Measurements from ENCODE around the gene TPK1.

The TPK1 gene

DNA sequence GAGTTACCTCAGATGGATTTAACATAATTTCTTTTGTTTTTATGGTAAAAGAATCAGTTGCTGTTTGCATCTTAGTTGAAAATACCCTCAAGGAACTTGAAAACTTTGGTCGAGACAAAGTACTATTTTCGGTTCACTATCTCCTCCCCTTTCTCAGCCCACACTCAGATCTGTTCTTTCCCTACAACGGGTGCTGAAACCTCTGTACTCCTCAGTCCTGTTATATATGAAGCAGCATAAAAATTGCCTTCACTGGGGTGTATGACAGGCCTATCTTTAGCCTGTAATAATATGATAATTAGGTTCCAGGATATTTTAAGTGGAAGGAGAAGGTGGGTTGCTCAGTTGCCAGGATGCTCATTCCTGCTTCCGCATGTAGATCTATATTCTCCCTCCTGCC is 327.2 kb downstream of the TPK1 start:
- Histone ChIP-seq H3K4me3 (no peak overlapping the region), H3K27ac (no peak overlapping the region)

DNA sequence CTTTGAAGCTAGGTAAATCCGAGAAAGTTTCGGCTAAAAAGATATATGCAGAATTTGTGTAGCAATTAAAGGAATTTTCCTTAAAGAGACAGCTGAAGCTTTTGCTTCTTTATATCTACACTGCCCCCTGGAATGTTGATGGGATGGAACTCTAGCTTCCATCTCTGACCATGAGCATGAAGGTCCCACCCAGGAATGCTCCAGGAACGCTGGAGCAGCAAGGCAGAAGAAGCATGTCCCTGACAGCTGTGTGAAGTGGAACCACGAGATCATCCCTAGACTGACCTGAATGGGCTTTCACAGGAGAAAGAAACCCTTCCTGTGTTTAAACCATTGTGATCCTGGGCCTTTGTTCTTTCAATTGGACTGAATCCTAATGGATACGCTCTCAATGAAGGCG is 332.6 kb downstream of the TPK1 start:
- Histone ChIP-seq H3K27ac (no peak overlapping the region), H3K4me3 (no peak overlapping the region)

DNA sequence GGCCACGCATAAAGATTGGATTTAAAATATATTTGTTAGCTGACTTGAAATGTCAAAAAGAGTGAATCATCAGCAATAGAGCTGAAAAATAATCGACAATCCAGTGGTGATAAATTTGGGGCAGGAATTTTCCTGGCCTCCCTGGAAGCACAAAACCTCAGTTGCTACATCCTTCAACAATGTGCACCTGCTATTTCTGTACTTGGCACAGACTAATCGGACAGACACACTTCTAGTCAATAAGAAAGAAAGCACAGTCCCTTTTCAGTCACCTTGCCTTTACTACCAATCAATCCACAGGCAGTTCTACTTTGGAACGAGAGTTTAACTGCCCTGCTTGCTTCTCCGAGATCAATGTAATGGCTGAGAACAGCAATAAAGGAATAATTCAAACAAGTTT is 335.6 kb downstream of the TPK1 start:
- Histone ChIP-seq H3K27ac (no peak overlapping the region), H3K4me3 (no peak overlapping the region)

DNA sequence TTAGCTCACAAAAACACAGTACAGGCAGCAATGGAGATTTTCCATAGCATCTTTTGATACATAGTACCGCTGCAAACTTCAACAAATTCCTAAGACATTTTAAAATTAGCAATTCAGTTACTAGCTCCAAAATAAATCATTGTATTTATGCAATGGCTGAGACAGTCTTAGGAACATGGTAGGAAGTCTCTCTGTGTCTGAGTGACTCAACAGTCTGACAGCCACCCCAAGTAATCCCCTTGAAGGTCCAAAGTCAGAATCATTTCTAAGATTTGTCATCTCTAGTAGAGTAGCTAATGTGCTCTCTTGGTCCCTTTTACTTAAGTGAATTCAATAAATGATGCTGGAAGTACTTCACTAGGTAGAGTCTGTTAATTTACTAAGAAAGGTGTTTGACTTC is 338.6 kb downstream of the TPK1 start:
- Histone ChIP-seq H3K4me3 (no peak overlapping the region), H3K27ac (no peak overlapping the region)

DNA sequence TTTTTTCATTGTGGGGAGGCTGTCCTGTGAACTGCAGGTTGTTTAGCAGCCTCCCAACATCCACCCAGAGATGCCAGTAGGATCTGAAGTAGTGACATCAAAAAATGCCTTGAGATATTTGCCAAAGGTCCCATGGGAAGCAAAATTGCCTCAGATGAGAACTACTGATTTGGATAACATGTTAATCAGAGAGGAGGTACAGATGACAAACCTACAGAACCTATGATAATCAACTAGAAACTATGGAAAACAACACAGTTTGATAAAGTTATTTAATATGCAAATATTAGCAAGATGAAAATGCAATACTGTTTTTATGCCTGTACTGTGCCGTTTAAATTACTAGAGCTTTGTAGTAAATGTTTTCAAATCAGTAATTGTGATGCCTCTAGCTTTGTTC is 341.5 kb downstream of the TPK1 start:
- H3K27ac ChIP-seq = no peak overlapping the region
- H3K4me3 ChIP-seq = no peak overlapping the region

DNA sequence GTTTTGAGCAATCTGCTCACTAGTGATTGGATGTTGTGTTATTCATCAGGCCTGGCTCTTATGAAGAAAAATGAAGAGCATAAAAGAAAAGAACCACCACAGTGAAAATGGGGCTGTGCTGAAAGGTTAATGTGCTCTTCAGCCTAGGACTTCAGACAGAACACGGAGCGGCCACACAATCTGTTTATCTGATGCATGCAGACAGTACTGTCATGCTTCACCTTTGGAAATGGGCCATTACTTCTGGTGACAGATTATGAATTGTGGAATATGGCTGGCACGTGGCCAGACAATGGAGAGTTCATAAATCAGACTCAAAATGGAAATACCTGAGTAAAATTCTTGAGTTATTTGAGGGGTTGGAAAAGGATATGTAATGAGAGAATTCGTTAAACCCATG is 346.3 kb downstream of the TPK1 start:
- Histone ChIP-seq H3K27ac (no peak overlapping the region), H3K4me3 (no peak overlapping the region)

DNA sequence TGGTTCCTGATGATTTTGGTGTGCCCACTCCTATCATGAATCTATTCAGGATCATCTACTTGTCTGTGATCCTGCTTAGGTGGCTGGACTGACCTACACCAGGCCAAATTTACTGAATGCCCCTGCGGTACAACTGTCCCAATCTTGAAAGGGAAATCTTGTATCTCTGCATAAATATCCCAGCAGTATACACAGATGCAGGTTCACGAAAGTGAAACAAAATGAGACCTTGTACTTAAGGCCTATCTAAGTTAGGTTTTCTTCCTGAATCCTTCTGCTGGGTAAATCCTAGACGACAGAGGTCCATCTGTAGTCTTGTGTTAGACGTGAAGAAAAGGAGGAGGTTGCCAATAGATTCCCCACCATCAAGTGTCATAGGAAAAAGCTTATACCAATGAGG is 346.9 kb downstream of the TPK1 start:
- no peak overlapping the region for H3K27ac ChIP-seq

DNA sequence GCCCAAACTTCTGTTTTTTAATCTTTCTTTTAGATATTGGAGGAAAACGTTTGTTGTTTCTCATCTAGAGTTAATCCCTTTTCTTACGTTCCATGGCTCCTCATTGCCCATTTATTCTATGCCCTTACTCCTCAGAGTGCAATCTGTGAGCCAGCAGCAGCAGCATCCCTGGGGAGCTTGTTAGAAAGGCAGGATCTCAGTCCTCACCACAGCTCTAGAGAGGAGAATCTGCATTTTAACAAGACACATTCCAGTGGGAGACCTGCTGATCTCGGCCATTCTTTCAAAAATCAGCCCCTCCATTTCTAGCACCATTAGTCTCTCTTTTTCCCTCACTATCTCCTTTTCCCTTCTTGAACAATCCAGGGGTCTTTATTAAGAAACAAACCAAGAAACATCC is 348.0 kb downstream of the TPK1 start:
- H3K4me3 ChIP-seq = no peak overlapping the region
- H3K27ac ChIP-seq = no peak overlapping the region

More for the DNA sequence above, 346.9 kb downstream of the TPK1 start:
- H3K4me3 ChIP-seq = no peak overlapping the region

DNA sequence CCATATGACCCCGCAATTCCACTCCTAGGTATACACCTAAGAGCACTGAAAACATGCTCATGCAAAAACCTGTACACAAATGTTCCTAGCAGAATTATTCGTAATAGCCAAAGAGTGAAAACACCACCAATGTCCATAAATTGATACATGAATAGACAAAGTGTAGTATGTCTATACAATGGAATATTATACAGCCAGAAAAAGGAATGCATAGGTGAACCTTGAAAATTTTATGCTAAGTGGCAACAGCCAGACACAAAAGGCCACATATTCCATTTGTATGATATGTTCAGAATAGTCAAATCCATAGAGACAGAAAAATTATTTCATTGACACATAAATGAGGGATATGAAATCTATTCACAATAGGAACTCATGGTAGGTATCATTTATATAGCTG is 351.4 kb downstream of the TPK1 start:
- no peak overlapping the region for H3K27ac ChIP-seq

DNA sequence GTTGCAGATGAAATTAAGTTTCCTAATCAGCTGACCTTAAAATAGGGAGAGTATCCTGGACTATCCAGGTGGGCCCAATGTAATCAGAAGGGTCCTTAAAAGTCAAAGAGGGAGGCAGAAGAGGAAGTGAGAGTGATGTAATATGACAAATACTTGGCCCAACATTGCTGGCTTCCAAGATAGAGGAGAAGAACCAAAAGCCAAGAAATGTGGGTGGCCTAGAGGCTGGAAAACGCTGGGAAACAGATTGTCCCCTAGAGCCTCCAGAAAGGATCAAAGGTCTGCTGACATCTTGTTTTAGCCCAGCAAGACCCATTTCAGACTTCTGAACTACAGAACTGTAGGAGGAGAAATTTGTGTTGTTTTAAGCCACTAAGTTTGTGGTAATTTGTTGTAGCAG is 352.7 kb downstream of the TPK1 start:
- no peak overlapping the region for H3K4me3 ChIP-seq
- no peak overlapping the region for H3K27ac ChIP-seq

More for the DNA sequence above, 351.4 kb downstream of the TPK1 start:
- no peak overlapping the region for H3K4me3 ChIP-seq

DNA sequence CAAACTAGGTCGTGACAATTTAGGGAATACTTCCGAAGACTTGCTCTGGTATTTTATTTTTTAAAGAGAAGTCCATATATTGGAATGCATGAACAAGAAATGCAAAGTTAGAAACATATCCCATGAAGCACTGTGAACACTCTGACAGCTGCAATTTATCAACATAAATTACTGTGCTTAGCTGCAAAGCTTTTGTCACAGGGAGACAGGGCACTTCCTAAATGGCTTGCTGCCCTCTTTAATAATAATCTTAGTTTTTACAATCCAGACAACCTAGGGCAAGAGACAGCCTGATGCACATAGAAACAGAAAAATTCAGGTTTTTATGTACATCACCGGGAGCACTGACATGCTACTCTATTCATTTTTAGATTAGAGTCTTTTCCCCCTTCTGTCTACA is 354.0 kb downstream of the TPK1 start:
- H3K27ac ChIP-seq = no peak overlapping the region
- no peak overlapping the region for H3K4me3 ChIP-seq

DNA sequence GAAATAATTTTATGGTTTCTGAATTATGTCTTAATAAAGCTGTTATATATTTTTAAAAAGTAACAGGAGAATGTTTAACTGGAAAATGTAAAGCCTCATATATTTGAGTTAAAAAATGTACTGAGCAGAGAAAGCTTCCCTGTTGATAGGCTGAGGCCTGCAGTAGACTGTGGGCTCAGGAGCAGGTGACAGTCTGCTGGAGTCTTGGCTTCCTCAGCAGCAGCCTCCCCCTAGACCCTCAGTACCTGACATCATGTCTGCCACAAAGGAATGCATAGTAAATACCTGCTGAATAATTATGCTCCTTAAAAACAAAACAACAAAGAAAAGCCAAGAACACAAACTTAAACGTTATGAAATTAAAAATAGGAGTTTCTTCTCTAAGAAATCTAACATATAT is 358.5 kb downstream of the TPK1 start:
- no peak overlapping the region for H3K27ac ChIP-seq
- no peak overlapping the region for H3K4me3 ChIP-seq

DNA sequence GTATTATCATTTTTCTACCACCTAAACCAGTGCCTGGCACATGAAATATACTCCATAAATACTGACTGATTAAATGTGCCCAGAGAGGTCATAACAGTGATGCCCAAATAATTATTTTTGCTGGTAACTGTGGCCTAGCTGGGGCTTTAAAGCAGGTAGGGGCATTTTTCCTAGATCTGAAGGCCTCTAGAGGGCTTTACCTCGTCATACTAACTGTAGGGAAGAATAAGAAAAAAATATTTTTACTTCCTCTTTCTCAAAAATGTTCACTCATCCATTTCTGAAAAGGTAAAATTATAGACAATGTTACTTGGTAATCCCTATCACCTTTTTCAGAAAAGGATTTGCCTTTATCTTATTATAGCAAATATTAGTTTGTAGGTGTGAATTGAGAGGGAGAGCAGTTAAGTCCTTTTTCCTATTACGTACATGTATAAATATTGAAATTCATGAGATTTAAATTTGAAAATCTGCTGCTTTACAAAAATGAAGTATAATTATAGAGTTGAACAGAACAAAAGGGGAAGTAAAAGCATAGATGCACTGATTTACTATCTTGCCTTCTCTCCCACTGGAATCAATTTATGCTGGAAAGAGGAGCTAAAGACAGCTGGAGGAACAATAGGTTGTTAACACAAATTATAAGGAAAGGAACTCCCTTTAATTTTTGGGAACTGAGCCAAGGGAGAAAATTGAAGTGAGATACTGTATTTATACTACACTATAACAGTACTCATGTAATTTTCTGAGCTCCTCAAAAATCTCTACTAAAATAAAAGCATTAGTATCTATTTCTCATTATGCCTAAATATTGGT is 360.8 kb downstream of the TPK1 start:
- H3K4me3 ChIP-seq = no peak overlapping the region

DNA sequence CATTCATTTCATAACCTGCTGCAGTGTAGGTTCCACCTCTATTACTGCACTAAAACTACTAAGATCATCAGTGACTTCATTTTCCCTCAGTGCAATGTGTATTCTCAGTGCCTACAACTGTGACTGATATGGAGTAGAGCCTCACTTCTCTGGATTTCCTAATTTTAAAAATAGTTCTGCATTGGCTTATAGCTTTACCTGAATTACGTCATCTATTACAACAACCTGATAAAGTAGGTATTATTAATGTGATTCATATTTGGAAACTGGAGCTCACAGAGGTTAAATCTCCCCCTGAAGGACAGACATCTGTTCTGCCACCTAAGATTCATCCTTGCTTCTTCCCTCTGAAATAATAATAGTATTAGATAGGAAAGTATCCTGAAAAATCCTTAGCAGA is 361.5 kb downstream of the TPK1 start:
- Histone ChIP-seq H3K4me3 (no peak overlapping the region), H3K27ac (no peak overlapping the region)

More for the DNA sequence above, 360.8 kb downstream of the TPK1 start:
- no peak overlapping the region for H3K27ac ChIP-seq

DNA sequence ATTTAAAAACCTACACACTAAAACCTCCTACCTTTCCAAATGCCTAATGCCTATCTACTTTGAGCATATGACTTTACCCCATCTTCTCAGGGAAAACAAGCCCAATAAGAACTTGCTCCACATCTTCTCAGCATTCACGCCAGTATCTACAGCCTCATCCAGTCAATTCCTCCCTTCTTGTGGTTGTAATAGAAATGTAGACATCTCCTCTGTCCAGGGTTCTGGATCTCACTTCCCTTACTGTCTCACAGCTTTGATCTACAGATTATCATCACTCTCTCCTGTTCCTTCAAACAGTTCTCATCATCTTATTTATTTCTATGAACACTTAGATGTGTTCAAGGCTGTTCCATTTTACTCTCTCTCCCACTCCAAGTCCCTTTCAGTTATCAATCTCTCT is 361.9 kb downstream of the TPK1 start:
- no peak overlapping the region for H3K27ac ChIP-seq
- no peak overlapping the region for H3K4me3 ChIP-seq

DNA sequence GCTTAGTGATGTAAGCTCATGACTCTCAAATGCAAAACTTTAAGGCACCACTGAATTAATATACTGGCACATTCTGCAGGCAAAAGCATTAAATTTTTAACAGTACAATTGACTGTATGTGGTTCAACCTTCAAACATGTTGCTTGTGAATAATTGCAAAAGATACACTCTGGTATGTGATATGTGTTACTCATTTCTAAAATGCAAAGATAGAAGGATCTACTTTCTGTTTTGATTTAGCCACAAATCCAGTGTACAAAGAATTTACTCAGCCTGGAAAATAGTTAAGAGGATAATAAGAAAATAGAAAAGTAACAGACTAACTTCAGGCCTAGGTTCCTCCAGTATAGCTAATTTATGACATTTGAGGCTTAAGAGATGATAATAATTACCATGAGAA is 365.8 kb downstream of the TPK1 start:
- Histone ChIP-seq H3K4me3 (no peak overlapping the region), H3K27ac (peak overlapping the region in 1 of 21 experiments; percentile 10)

DNA sequence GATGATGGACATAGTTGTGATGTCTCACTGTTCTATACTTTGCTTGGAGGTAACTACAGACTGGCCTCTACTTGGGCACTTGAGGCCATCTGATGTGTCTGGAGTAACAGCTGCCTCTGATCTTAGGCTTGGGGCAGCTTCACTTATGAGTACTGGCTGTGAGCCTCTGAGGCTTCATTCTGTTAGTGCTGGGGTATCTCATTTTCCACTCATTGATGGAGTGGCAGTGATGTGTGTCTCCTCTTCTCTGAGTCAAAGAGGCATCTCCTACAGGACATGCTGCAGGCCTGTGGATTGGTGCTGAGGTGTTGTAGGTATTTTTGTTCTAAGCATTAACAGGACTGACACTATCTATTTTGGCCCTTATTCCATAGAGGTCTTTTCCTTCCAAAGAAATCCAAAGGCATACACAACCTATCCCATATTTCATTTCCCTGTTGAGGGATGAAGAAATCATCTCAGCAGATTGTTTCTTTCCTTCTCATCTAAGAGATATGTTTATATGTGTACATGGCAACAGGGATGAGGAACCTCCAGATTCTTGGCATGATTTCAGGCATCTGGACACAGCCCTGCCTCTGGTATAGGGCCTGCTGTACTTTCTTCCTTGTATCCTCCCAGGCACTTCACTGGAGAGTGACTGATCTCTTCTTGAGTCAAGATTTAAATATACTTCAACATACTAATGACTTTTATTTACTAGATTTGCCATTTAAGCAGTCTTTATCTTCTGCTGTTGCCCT is 366.7 kb downstream of the TPK1 start:
- Histone ChIP-seq H3K4me3 (no peak overlapping the region), H3K27ac (peak overlapping the region in 1 of 21 experiments; percentile 10)

DNA sequence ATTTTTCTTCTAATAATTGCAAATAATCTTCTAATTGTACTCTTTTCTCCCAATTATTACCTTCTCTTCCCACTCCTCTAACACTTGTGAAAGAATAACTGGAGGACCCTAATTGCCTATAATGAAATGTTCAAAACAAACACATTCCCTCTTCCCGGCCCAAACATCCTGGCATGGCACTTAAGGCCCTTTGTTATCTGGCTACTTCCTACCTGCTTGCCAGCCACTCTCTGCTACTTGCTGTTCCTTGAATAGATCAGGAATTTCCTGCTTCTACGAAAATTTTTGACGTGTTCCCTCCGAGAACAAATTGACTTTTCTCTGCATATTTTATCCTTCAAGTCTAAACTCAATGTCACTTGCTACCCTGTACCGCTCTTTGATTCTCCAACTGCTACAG is 376.2 kb downstream of the TPK1 start:
- H3K4me3 ChIP-seq = no peak overlapping the region
- no peak overlapping the region for H3K27ac ChIP-seq

DNA sequence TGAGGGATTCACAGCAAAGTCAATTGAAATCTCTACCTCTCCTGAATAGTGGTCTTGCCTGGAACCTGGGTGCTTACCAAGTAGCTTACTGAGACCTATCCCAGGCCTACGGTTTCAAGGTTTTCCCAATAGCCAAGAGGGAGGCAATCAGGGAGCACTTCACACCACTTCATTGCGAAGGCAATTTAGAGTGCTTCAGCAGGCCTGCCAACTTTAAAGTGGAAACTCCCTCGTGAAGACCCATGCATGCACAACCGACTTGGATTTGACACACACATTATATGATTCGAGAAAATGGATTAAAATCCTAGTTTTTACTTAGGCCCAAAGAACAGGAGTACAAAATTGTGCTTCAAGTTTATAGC is 380.8 kb downstream of the TPK1 start:
- H3K4me3 ChIP-seq = no peak overlapping the region
- no peak overlapping the region for H3K27ac ChIP-seq

DNA sequence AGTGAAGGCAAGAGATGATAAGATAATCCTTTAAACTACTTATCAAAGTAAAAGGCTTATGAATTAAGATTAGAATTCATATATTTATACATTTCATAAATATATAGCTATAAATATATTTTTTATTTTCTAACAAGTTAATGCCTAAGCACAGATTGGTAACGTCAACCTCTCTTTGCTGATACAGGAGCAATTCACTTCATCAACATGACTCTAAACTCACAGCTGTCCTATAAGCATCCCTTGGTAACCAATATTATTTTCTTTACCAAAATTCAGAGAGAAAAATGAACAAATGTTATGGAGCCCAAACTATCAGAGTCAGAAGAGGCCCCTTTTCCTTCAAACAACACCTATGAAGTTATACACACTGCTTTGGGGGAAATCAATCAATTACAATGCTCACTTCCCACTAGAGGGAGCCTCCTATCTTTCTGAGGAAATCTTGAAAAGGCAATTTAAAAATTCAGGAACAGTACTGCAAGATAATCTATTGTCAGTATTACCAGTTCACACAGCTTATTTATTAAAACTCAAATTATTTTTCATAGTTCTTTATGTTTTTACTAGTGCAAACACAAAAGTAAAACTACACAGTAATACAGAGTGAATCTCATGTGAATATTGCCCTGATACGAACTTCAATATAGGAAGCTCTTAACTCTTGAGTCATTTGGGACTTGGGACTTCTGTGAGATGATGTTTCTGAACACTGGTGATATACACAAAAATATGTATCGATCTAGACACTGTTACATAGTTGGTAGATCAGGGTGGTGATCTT is 381.4 kb downstream of the TPK1 start:
- Histone ChIP-seq H3K27ac (no peak overlapping the region), H3K4me3 (no peak overlapping the region)

DNA sequence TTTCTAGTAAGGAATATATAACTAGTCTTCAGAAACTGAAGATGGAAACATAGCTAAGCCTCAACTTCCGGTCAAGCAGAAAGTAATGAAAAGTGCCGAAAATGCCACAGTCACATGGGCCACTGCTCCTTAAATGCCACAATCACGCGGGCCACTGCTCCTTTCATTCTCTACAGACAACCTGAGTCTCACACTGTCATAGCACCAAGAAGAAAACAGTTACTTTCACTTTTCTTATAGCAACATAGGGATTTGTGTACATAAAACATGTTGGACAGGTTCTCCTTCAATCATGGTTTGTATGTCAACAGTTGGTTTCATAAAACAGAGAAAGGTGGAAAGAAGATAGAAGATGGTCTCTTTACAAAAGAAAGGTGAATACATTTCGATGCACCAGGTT is 383.8 kb downstream of the TPK1 start:
- H3K27ac ChIP-seq = no peak overlapping the region
- H3K4me3 ChIP-seq = no peak overlapping the region

All from skin epidermis (tissue), 12 donors.